HG02943 (cell line): Measurements from ENCODE around the gene PERM1.
"Not testable (repeated sequence)": the region's sequence is repeated elsewhere in the genome, so short reads cannot be mapped to it uniquely, and the experiment has no call there.

Experiments
- ATAC-seq: cut with Tn5 transposase; IDR thresholded peaks from one replicate; pipeline ENCODE4 v1.9.1; 2021; ENCODE audit warnings: mild to moderate bottlenecking, low read depth, moderate library complexity; ENCODE audit not compliant: unreplicated experiment

Gene PERM1

DNA sequence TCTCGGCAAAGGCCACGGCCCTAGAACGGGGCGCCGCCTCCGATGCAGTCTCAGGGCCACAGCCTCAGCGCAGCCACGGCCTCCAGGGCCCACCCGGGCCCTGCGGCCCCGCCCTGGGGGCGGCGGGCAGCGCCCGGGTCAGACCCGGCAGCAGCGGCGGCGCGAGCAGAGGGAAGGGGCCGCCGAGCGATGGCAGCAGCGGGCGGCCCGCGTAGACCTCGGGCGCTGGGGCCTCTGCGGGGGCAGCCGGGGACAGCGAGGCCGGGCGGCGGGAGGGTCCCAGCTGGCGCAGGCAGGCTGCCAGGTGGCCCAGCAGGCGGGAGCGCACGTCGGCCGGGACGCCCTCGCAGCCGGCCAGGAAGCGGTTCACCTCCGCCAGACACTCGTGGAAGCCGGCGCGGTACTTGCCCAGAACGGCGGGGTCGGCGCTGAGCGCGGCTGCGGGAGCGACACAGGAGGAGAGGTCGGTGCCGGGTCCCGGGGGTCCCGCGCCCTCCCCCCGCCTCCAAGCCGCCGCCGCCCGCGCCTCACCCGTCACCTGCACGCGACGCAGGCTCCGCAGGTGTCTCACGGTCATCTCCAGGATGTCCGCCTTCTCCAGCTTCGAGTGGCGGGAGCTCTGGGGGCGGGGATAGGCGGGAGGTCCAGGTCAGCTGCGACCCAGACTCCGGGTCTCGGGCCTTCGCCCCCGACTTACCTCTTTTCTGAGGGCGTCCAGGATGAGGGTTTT lies 17.3 kb upstream of the PERM1 start:
- ATAC-seq: no peak

- no peak for ATAC-seq
Observed at GRCh38 chr1:998745-998994, 16.8 kb upstream of the PERM1 start.

GRCh38 chr1:997993-998744 lies 16.3 kb upstream of the PERM1 start:
- ATAC-seq: no peak

GRCh38 chr1:997713-997992 lies 15.8 kb upstream of the PERM1 start:
- ATAC-seq: no peak

- ATAC-seq: no peak
Observed at GRCh38 chr1:996851-997712, 15.2 kb upstream of the PERM1 start.

DNA sequence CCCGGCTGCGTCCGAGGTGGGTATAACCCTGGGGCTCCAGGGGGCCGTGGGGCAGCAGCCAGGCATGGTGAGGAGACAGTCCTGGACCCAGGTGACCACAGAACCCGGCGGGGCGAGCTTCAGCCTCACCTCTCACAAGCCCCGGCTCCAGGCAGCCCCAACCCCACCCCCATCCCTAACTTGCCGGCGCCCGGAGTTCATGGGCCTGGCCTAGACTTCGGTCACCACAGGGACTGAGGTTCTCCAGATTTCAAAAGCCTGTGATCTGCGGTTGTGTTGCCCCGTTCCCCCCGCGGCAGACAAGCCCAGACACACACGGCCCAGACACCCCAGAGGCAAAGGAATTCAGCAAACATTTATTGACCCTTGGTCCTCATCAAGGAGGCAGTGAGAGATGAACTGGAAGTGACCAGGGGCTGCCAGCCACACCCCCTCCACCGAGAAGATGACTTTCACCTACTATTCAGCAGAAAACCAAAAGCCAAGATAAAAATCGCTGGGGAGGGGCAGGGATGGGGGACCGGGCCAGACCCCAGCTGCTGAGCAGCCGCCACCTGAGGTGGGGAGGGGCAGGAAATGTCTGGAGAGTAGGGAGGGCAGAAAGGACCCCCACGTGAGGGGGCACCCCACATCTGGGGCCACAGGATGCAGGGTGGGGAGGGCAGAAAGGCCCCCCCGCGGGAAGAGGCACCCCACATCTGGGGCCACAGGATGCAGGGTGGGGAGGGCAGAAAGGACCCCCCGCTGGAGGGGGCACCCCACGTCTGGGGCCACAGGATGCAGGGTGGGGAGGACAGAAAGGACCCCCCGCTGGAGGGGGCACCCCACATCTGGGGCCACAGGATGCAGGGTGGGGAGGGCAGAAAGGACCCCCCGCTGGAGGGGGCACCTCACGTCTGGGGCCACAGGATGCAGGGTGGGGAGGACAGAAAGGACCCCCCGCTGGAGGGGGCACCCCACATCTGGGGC lies 14.1 kb upstream of the PERM1 start:
- no peak for ATAC-seq

- ATAC-seq: not testable (repeated sequence)
Observed at GRCh38 chr1:994546-994945, 12.7 kb upstream of the PERM1 start.

DNA sequence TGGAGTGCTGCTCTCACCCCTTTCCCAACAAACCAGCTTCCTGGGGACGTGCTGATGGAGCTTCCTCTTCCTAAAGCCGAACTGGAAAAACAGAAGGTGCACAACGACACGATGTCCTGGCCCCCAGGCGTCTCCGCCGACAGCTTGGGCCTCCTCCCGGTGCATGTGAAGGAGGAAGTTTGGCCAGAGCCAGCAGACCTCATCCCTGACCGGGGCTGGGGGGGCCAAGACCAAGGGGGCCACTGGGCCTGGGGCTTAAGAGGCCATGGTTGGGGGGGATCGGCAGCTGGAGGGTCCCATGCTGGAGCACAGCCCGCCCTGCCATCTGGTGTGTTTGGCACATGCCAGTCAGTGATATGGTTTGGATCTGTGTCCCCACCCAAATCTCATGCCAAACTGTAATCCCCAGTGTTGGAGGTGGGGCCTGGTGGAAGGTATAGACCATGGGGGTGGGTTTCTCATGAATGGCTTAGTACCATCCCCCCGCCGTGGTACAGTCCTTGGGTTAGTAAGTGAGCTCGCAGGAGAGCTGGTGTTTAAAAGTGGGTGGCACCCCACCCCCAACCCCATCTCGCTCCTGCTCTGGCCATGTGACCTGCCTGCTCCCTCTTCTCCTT lies 11.6 kb upstream of the PERM1 start:
- no peak for ATAC-seq

DNA sequence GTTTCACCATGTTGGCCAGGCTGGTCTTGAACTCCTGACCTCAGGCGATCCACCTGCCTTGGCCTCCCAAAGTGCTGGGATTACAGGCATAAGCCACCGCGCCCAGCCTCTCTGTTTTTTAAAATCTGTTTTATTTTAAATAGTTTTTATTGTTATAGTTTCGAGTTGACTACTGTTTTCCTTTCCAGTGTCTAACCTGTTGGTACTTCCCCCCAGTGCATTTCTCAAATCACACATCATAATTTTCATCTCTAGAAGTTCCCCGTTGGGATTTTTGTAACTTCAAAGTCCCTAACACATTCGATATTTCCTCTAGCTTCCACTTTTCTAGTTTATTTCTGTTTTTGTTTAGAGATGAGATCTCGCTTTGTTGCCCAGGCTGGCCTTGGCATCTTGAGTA lies 10.5 kb upstream of the PERM1 start:
- ATAC-seq: no peak

GRCh38 chr1:991895-992294 lies 10.0 kb upstream of the PERM1 start:
- ATAC-seq: no peak

DNA sequence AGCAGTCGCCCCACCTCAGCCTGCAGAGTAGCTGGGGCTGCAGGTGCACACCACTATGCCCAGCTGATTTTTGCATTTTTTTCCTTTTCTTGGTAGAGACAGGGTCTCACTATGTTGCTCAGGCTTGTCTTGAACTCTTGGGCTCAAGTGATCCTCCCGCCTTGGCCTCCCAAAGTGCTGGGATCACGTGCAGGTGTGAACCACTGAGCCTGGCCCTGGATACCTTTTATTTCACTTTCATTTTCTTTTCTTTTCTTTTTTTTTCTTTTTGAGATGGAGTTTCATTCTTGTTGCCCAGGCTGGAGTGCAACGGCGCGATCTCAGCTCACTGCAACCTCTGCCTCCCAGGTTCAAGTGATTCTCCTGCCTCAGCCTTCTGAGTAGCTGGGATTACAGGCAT lies 9.4 kb upstream of the PERM1 start:
- not testable (repeated sequence) for ATAC-seq

DNA sequence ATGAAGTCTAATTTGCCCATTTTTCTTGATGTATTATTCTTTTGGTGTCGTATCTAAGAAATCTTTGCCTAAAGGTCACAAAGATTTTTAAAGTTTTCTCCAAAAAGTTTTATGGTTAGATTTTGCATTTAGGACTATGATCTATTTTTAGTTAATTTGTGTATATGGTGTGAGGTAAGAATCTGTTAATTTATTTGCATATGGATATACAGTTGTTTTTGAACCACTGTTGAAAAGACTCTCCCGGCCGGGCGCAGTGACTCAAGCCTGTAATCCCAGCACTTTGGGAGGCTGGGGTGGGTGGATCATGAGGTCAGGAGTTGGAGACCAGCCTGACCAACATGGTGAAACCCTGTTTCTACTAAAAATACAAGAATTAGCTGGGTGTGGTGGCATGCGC lies 6.2 kb upstream of the PERM1 start:
- not testable (repeated sequence) for ATAC-seq

DNA sequence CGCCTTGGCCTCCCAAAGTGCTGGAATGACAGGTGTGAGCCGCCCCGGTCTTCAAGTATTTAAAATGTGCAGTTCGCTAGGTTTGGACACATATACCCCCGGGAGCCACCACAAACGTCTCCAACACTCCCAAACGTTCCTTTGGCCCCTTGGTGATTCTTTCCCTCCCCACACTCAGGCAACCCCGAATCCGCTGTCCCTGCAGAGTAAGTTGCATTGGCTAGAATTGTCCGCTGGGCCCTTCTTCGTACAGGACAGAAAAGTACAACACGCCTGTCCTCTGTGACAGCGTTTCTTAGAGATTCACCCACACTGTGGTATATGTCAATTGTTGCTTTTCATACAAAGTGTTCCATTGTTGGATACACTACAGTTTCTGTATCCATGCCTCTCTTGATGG lies 3.2 kb upstream of the PERM1 start:
- ATAC-seq: no peak

DNA sequence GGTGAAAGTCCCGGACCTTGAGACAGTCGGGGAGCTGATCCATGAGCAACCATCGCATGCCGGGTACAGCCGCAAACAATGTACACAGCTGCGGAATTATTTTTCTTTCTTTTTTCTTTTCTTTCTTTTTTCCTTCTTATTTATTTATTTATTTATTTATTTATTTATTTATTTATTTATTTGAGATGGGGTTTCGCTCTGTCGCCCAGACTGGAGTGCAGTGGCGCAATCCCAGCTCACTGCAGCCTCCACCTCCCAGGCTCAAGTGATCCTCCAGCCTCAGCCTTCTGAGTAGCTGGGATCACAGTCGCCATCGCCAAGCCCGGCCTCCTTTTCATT lies 2.6 kb upstream of the PERM1 start:
- no peak for ATAC-seq

DNA sequence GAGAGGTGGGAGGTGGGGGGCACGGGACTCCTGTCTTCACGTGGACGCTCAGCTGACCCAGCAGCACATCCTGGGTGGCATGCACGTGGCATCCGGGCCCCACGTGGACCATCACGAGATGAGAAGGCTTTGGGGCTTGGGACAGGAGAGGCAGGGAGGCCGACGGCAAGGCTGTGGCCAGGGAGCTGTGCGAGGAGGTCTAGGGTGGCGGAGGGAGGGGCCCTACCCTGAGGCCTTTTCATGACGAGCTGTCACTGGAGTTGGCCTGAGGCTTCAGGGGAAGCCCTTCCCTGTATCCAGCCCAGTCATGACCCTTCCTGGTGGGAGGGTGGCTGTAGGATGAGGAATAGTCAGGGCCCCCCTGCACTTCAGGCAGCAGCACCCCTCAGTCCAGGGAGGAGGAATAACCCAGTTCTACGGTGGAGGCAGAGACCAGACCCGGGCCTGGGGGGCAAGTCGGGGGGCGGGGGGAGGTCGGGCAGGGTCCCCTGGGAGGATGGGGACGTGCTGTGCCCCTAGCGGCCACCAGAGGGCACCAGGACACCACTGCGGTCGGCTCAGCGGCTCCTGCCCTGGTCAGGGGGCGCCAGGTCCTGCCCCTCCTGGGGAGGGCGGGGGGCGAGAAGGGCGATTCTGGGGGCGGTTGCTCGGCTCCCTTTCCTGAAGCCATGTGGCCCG lies 2.0 kb upstream of the PERM1 start:
- ATAC-seq: no peak

DNA sequence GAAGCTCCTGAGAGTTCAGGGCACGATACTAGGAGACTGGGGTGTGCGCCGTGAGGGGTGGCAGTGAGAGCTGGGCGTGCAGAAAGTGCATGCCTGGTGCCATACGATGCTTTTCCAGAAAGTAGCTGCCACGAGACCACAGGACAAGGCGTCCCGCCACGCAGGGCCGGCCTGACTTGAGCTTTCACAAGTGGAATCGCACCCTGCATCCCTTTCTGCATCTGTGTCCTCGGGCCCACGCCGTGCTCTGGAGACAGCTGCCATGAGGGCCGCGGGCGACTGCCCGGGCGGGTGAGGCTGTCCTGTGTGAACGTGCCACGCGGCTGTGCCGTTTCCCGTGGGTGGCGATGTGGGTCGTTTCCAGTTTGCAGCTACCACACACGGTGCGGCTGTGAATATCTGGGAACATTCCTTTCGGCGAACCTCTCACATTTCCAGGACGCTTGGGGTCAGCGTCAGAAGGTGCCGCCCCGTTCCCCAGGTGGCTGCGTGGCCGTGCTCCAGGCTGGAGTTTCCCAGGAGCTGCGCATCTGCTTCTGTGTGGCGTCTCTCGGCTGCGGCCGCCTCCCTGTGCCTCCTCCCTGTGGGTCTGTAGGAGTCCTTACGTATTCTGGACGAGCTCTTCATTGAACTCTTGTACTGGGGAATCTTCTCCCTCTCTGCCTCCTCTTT lies 1.0 kb upstream of the PERM1 start:
- no peak for ATAC-seq

GRCh38 chr1:981491-981954 lies 370 bp downstream of the PERM1 start:
- no peak for ATAC-seq

DNA sequence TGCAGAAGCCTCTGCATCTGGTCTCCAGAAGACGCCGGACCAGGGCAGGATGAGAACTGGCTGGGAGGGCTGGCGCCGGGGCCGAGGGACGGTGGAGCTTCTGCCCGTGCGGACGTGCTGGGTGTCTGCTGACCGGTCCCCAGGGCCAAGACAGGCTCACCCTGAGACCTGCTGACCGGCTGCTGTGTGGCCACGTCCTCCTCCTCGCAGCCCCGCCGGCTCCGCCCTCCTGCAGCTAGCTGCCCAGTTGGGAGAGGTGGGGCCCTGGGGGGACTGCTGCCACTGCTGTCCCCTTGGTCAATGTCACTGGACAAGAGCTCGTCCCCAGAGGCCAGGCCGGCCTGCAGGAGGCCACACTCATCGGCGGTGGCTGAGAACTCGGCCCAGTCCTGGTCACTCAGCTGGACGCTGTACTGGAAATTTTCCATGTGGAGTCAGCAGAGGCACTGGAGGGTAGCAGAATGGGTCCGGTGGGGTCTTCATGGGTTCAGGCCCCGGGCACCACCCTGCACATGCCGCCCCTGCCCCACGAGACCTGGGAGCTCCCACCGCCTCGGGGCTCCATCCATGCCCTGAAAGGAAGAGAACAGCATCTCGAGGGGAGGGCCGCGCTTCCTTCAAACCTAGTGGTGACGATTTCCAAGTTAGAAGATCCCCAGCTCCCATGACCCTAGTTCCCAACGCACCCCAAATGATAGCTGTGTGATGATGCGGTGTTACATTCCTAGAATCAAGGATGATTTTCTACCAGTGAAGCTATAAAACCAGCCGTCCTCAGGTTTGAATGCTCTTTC lies 1.1 kb downstream of the PERM1 start:
- ATAC-seq: no peak
